Peyer's patch (tissue), 4 donors: ENCODE measurements around the gene MYO15A. TPM values are rescaled to one million over a fixed set of nuclear protein-coding genes. Genes with fewer than 3 reads are reported as not detected.
A peak's percentile ranks its signal among the peaks of the same experiment; 100 is the strongest.

Experiments
- DNase-seq, 3 donors: peaks; one replicate each; pipeline ENCODE4 v3.0.0-alpha.2; 2017 to 2019
- H3K27ac ChIP-seq, 4 donors: fragments of 200-600 bp; sonication (generic); one replicate each; pipeline ENCODE4 v1.5.1; 2016 to 2019
- H3K27me3 ChIP-seq, 2 donors: fragments of 200-600 bp; sonication (generic); one replicate each; pipeline ENCODE4 v1.5.1; 2019
- H3K36me3 ChIP-seq, 3 donors: fragments of 200-600 bp; sonication (generic); one replicate each; pipeline ENCODE4 v1.5.1; 2016 to 2019
- H3K4me1 ChIP-seq, 4 donors: fragments of 200-600 bp; sonication (generic); one replicate each; pipeline ENCODE4 v1.5.1; 2016 to 2019
- H3K4me3 ChIP-seq, 4 donors: fragments of 200-600 bp; sonication (generic); 1 replicate in 3 of 4; 2 replicates in 1 of 4; pipeline ENCODE4 v1.5.1; 2016 to 2019; ENCODE audit warnings: mild to moderate bottlenecking in 1 of 4
- H3K9me3 ChIP-seq, 4 donors: fragments of 200-600 bp; sonication (generic); one replicate each; pipeline ENCODE4 v1.5.1; 2016 to 2019; ENCODE audit warnings: mild to moderate bottlenecking in 1 of 4
- POLR2A ChIP-seq, 2 donors: fragments of 450-650 bp; IDR thresholded peaks; one replicate each; pipeline ENCODE4 v1.5.1; 2017; ENCODE audit warnings: antibody characterized with exemption in 2 of 2, mild to moderate bottlenecking in 2 of 2, moderate library complexity in 2 of 2
- total RNA-seq, 4 donors: library from RNA; depleted of rRNA; stranded (reverse); fragments of >200 nt; gene quantifications; one replicate each; pipeline ENCODE4 v1.1.0, GENCODE V29; 2016
- TF ChIP-seq, protein P1 (sequence below), 6 experiments: fragments of 450-650 bp in 4 of 6; fragments of 200-600 bp in 2 of 6; sonication (generic) in 1 of 6; IDR thresholded peaks; one replicate each; pipeline ENCODE4 v1.5.1; 2017 to 2019; ENCODE audit warnings: antibody characterized with exemption in 6 of 6, mild to moderate bottlenecking in 3 of 6, moderate library complexity in 1 of 6

MYO15A gene
- total RNA-seq, 4 donors from 2014 or later: 3.6 to 5.0 (median 3.8) TPM; not detected in 1

DNA sequence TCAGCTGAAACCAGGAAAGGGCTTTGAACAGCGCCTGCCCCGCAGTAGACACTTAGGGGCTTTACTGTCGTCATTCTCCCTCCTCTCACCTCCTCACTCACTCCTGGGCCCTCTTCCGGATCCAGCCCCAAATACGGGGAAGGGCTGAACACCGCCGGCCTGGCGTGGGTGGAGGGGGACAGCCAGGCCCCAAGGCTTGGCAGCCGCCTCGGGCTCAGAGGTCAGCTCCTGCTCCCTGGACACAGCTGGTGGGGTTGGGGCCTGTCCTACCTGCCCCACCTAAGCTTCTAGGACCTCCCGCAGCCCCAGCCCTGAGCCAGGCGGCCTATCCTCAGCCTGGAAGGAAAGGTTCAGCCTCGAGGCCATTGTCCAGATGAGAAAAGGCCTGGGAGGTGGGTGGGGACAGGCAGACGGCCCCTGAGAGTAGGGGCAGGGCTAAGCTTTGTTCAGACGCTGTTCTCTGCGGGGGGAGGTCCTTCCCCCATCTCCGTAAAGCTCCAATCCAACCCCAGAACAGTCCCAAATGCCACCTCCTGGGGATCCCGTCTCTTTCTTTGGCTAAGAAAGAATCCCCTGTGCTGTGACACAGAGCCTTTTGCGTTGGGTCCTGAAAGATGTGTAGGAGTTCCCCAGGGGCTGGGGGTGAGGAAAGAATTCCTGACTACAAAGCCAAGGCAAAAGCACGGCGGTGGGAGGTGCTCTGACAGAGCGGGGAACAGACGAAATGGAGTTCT, 116.0 kb downstream of the MYO15A start:
- Histone ChIP-seq H3K9me3 (no peaks in the 10 kb centered on the region), H3K4me3 (peak overlapping the region in 3 of 4 donors; percentile 33 to 47 (median 40))
- no peak for DNase-seq

DNA sequence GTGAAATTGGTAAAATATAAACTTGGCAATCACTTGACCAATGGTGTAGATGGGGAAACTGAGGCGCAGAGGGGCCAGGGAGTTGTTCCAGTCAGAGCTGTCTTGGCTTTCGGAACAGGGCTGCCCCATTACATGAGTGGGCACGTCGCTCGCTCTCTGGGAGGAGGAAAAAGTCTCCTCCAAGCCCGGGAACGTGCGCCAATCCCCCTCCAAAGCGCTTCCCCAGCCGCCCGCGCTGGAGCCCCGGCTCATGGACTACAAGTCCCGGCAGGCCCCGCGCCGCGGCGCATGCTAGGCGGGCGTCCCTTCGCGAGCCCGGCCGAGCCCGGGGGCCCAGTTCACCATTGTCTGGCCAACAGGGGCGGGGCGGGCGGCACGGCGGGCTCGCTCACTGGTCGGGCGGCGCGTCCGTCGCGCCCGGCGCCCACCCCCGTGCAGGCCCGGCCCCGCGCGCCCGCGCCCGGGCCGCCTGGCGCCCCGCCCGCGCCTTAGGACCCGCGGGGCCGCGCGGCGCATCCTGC, 116.6 kb downstream of the MYO15A start, which contains the start of gene LLGL1:
Gene LLGL1, plus strand, starts transcription at position 515 of the 521 bp plus-strand sequence. CDS start 48 bp downstream, outside the sequence.
- no peaks in the 10 kb centered on the region for H3K36me3 ChIP-seq
- DNase-seq: peak; percentile 96 to 98 (median 97)
- H3K27me3 ChIP-seq: no peaks in the 10 kb centered on the region
- peaks cover 3 to 18% (median 11%) of the 10 kb centered on the region in 4 donors for H3K4me1 ChIP-seq
- H3K9me3 ChIP-seq: no peaks in the 10 kb centered on the region
- no peak for TF ChIP-seq POLR2A (IDR thresholded peaks at IDR 0.05)
- TF ChIP-seq, protein P1, sequence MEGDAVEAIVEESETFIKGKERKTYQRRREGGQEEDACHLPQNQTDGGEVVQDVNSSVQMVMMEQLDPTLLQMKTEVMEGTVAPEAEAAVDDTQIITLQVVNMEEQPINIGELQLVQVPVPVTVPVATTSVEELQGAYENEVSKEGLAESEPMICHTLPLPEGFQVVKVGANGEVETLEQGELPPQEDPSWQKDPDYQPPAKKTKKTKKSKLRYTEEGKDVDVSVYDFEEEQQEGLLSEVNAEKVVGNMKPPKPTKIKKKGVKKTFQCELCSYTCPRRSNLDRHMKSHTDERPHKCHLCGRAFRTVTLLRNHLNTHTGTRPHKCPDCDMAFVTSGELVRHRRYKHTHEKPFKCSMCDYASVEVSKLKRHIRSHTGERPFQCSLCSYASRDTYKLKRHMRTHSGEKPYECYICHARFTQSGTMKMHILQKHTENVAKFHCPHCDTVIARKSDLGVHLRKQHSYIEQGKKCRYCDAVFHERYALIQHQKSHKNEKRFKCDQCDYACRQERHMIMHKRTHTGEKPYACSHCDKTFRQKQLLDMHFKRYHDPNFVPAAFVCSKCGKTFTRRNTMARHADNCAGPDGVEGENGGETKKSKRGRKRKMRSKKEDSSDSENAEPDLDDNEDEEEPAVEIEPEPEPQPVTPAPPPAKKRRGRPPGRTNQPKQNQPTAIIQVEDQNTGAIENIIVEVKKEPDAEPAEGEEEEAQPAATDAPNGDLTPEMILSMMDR (IDR thresholded peaks at IDR 0.05): no peak
- H3K4me3 ChIP-seq: peak within 1 kb of the TSS; percentile 51 to 81 (median 72)
- peak within 1 kb of the TSS; percentile 18 to 75 (median 48) for H3K27ac ChIP-seq

More for the DNA sequence above, 116.0 kb downstream of the MYO15A start:
- Histone ChIP-seq H3K27me3 (no peaks in the 10 kb centered on the region), H3K27ac (peak overlapping the region; percentile 18 to 58 (median 30)), H3K4me1 (peaks cover 3 to 18% (median 11%) of the 10 kb centered on the region in 4 donors), H3K36me3 (no peaks in the 10 kb centered on the region)
- no peak for TF ChIP-seq POLR2A (IDR thresholded peaks at IDR 0.05)
- TF ChIP-seq, protein P1 (IDR thresholded peaks at IDR 0.05): no peak

DNA sequence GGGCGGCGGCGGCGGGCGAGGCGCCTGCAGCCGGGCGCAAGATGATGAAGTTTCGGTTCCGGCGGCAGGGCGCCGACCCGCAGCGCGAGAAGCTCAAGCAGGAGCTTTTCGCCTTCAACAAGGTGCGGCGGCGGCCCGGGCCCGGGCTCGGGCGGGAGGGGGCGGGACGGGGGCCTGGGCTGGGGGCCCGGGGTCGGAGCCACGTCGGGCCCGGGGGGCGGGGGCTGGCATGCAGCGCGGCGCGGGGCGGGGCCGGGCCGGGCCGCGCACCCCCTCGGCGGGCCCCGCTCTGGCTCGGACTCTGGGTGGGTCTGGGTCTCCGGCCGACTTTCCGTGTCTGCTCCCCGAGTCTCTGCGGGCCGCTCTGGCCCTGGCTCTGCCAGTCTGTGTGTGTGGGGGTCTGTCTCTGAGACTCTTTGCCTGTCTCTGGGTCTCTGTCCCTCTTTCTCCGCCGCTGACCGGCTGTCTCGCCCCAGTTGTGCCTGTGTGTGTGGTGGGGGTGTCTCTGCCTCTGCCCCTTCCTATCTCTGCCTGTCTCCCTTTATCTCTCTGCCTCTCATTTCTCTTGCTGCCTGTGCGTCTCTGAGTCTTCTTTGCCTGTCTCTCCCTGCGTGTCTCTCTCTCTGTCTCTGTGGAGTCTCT, 117.2 kb downstream of the MYO15A start:
- H3K27me3 ChIP-seq: no peaks in the 10 kb centered on the region
- no peaks in the 10 kb centered on the region for H3K9me3 ChIP-seq
- H3K4me3 ChIP-seq: peak overlapping the region; percentile 51 to 81 (median 72)
- TF ChIP-seq POLR2A (IDR thresholded peaks at IDR 0.05): no peak
- TF ChIP-seq, protein P1 (IDR thresholded peaks at IDR 0.05): no peak
- H3K27ac ChIP-seq: peak overlapping the region in 2 of 4 donors; percentile 65 to 75
- peaks cover 3 to 18% (median 11%) of the 10 kb centered on the region in 4 donors for H3K4me1 ChIP-seq
- DNase-seq: no peak
- no peaks in the 10 kb centered on the region for H3K36me3 ChIP-seq

DNA sequence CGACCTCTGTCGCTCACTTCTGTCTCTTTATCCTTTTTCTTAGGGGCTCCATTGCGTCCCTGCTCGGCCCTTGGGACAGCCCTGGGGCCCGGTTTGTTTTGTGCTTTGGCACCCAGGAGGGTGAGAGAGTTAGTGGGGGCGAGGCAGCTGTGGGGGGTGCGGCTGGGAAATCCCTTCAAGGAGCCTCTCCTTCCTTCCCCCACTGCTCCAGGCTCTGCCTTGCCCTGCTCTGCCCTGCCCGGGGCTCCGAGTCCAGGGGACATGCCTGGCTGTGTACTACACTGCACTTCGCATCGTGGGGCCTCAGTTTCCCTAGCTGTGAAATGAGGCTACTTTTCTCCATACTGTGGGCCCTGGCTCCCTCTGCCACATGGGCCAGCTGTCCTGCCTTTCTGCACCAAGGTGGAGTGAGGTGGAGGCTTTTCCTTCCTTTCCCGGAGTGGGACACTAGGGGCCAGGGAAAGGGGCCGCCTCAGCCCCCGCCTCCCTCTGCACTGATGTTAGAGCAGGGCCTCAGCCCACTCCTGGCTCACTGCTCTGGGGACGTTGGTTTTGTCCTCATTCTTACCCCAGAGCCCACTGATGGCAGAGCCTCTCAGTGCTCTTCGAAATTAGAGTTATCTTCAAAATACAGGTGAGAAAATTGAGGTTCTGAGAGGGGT, 117.9 kb downstream of the MYO15A start:
- Histone ChIP-seq H3K4me1 (peaks cover 3 to 18% (median 11%) of the 10 kb centered on the region in 4 donors), H3K27ac (peak overlapping the region in 1 of 4 donors; percentile 75), H3K9me3 (no peaks in the 10 kb centered on the region), H3K36me3 (no peaks in the 10 kb centered on the region), H3K27me3 (no peaks in the 10 kb centered on the region), H3K4me3 (peak overlapping the region; percentile 51 to 81 (median 72))
- peak in 1 of 3 donors; percentile 45 for DNase-seq
- TF ChIP-seq, protein P1 (IDR thresholded peaks at IDR 0.05): no peak
- no peak for TF ChIP-seq POLR2A (IDR thresholded peaks at IDR 0.05)

DNA sequence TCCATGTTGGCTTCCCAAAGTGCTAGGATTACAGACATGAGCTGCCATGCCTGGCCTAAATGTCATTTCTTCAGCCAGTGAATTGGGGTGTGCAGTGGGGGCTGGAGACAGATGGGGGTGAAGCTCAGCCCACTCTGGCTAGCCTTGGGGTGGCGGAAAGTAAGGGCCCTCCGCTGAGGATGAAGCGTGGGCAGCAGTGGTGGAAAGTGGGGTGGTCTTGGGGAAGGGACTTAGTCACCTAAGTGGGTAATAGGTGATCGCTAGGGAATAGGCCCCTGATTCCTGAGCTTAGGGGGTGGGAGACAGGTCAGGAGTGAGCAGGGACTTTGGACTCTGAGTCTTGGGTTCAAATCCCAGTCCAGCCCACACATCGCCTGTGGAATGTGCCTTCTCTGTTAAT, 119.1 kb downstream of the MYO15A start:
- Histone ChIP-seq H3K36me3 (no peaks in the 10 kb centered on the region), H3K4me3 (no peak overlapping the region), H3K4me1 (peaks cover 3 to 18% (median 11%) of the 10 kb centered on the region in 4 donors), H3K27me3 (no peaks in the 10 kb centered on the region), H3K27ac (no peak overlapping the region), H3K9me3 (no peaks in the 10 kb centered on the region)
- TF ChIP-seq POLR2A (IDR thresholded peaks at IDR 0.05): no peak
- TF ChIP-seq, protein P1 (IDR thresholded peaks at IDR 0.05): no peak
- no peak for DNase-seq
